Measurements from ENCODE around the gene NUP54. TPM values are rescaled to one million over a fixed set of nuclear protein-coding genes. Genes with fewer than 3 reads are reported as not detected.
A peak's percentile ranks its signal among the peaks of the same experiment; 100 is the strongest.

Gene NUP54
- total RNA-seq, 4 donors from 2014 or later = 32.2 to 58.0 (median 40.8) TPM

DNA sequence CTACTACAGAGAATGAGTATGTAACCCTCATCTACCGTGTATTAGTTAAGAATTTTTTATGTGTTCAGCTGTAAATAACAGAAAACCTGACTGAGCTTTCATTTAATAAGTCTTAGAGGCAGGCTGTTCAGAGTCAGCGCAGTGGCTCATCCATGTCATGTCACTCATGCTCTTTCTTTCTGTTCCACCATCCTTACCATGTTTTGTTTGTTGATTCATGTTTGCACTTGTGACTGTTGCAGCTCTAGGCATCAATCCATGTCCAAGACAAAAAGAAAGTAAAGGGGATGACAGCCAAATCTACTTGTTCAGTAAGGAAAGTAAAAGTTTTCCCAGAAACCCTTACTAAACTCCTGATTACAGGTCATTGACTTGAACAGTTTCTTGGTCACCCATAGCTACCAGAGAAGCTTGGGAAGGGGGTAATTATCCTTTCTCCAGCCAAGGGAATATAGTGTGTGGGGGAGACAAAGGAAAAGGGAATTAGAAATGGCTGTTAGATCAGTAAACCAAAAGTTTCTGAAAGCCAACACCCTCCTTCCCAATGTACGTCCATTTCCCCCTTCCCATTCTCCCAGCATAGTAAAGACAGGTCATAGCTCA, 64.7 kb downstream of the NUP54 start:
- TF ChIP-seq, protein P1, sequence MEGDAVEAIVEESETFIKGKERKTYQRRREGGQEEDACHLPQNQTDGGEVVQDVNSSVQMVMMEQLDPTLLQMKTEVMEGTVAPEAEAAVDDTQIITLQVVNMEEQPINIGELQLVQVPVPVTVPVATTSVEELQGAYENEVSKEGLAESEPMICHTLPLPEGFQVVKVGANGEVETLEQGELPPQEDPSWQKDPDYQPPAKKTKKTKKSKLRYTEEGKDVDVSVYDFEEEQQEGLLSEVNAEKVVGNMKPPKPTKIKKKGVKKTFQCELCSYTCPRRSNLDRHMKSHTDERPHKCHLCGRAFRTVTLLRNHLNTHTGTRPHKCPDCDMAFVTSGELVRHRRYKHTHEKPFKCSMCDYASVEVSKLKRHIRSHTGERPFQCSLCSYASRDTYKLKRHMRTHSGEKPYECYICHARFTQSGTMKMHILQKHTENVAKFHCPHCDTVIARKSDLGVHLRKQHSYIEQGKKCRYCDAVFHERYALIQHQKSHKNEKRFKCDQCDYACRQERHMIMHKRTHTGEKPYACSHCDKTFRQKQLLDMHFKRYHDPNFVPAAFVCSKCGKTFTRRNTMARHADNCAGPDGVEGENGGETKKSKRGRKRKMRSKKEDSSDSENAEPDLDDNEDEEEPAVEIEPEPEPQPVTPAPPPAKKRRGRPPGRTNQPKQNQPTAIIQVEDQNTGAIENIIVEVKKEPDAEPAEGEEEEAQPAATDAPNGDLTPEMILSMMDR (IDR thresholded peaks at IDR 0.05) = no peak
- TF ChIP-seq POLR2AphosphoS5 (IDR thresholded peaks at IDR 0.05) (no peak), EP300 (IDR thresholded peaks at IDR 0.05) (no peak), POLR2A (IDR thresholded peaks at IDR 0.05) (no peak)
- H3K27ac ChIP-seq = no peak overlapping the region
- H3K36me3 ChIP-seq = no peaks in the 10 kb centered on the region
- H3K4me1 ChIP-seq = peaks cover 0 to 7% (median 0%) of the 10 kb centered on the region in 3 donors
- H3K27me3 ChIP-seq = no peaks in the 10 kb centered on the region
- WGBS, 2 donors (ENCODE audit: low coverage in 1 of 2) = 71 to 84% methylated on average over 2 to 3 of the region's 3 CpGs
- no peak for ATAC-seq
- H3K9me3 ChIP-seq = no peaks in the 10 kb centered on the region
- no peak overlapping the region for H3K4me3 ChIP-seq

DNA sequence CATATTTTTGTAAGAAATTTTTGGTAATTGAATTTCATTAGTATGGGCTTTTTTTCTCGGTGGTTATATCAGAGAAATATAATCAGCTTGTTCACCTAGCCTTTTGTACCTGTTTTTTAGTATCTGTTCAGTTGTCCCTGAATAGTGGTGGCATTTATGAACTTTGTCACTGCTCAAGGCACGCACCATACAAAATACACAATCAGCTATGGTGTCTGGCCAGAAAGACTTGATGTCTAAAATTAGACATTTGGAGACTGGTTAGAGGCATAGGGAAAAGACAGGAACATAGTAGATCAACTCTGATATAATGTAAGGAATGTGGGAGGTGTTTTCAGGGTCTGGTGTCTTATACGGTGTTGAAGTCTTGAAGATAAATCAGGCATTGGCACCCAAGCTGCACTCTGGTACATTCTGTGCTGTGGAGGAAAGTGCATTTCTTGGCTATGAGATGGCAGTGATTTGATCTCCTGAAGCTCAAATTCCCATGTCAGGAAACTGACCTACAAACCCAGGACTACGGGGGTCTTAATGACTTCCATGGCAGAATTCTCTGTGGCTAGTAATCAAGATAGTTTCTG, 70.1 kb downstream of the NUP54 start:
- H3K4me3 ChIP-seq = no peak overlapping the region
- H3K36me3 ChIP-seq = no peaks in the 10 kb centered on the region
- H3K27me3 ChIP-seq = no peaks in the 10 kb centered on the region
- WGBS, 2 donors (ENCODE audit: low coverage in 1 of 2) = 58 to 65% methylated on average over 3 to 4 of the region's 4 CpGs
- no peak for ATAC-seq
- no peaks in the 10 kb centered on the region for H3K9me3 ChIP-seq
- peaks cover 0 to 14% (median 0%) of the 10 kb centered on the region in 3 donors for H3K4me1 ChIP-seq
- TF ChIP-seq POLR2A (IDR thresholded peaks at IDR 0.05) (no peak), POLR2AphosphoS5 (IDR thresholded peaks at IDR 0.05) (peak; percentile 44), EP300 (IDR thresholded peaks at IDR 0.05) (no peak)
- TF ChIP-seq, protein P1 (IDR thresholded peaks at IDR 0.05) = no peak
- H3K27ac ChIP-seq = peak overlapping the region in 1 of 4 donors; percentile 22

DNA sequence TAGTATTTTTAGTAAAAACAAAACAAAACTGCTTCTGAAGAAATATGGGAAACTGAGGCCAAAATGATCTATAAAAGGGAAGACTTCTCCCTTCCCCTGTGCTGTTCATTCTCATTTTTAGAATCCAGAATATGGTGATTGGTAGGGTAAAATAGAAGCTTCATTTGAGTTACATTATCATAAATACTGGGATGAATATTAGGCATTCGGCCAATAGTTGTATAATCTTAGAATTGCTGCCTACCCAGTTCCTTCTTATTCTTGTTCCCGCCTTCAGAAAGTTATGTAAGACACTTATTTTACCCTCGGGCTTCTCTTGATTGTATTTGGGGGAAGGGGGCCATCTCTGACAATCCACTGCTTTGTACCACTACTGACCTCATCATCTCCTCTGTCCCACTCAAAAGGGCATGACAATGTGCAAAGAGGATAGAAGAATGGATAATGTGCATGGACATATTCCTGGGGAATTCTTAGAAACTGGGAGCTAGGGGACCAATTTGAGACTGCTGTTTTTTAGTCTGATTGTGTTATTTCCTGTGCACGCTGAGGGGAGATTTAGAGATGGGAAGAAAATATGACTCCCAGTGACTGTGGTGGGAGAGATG, 73.1 kb downstream of the NUP54 start:
- Histone ChIP-seq H3K27me3 (no peaks in the 10 kb centered on the region), H3K27ac (peak overlapping the region in 1 of 4 donors; percentile 25), H3K4me1 (peaks cover 0 to 14% (median 0%) of the 10 kb centered on the region in 3 donors), H3K4me3 (no peak overlapping the region), H3K36me3 (no peaks in the 10 kb centered on the region), H3K9me3 (no peaks in the 10 kb centered on the region)
- TF ChIP-seq EP300 (IDR thresholded peaks at IDR 0.05) (no peak), POLR2AphosphoS5 (IDR thresholded peaks at IDR 0.05) (no peak), POLR2A (IDR thresholded peaks at IDR 0.05) (no peak)
- TF ChIP-seq, protein P1 (IDR thresholded peaks at IDR 0.05) = no peak
- 34 to 55% methylated on average over 2 to 4 of the region's 4 CpGs for WGBS, 2 donors (ENCODE audit: low coverage in 1 of 2)
- ATAC-seq = no peak

DNA sequence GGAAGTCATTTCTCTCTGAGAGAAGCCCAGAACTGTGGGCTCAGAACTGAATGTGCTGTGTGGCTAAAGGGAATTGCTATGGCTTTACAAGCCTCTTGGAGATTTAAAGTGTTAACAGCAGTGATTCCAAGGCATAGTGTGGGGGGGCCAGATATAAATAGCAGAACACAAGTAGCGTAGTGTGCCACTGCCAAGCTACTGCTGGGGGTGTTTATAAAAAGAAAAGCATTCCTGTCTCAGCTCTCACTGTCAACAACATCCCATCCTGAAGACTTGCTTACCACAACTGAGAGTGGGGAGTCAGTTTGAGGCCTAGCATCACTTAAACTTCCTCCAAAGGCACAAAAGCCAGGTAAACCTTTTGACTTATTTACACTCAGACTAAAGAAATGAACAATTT, 73.7 kb downstream of the NUP54 start, which contains the start of gene ART3:
Gene ART3 (plus strand): TSS at position 242 of the 400 bp plus-strand sequence. CDS start 1,181 bp downstream, outside the sequence.
- Histone ChIP-seq H3K4me1 (peaks cover 0 to 14% (median 0%) of the 10 kb centered on the region in 3 donors), H3K9me3 (no peaks in the 10 kb centered on the region), H3K36me3 (no peaks in the 10 kb centered on the region), H3K4me3 (no peak within 1 kb of the TSS), H3K27me3 (no peaks in the 10 kb centered on the region), H3K27ac (peak within 1 kb of the TSS in 2 of 4 donors; percentile 25 to 29)
- TF ChIP-seq POLR2A (IDR thresholded peaks at IDR 0.05) (no peak), POLR2AphosphoS5 (IDR thresholded peaks at IDR 0.05) (no peak), EP300 (IDR thresholded peaks at IDR 0.05) (no peak)
- TF ChIP-seq, protein P1 (IDR thresholded peaks at IDR 0.05) = no peak
- WGBS, 2 donors (ENCODE audit: low coverage in 1 of 2) = 20% methylated on average over 1 of the region's 1 CpG
- ATAC-seq = peak; percentile 19

All from gastroesophageal sphincter (tissue), 4 donors.